HG03135 (cell line): ENCODE measurements around the gene TMED1.
"Not testable (repeated sequence)": the region's sequence is repeated elsewhere in the genome, so short reads cannot be mapped to it uniquely, and the experiment has no call there.

Source experiments
- ATAC-seq: cut with Tn5 transposase; IDR thresholded peaks from one replicate; pipeline ENCODE4 v1.9.1; 2021; ENCODE audit warnings: mild to moderate bottlenecking, moderate library complexity; ENCODE audit not compliant: unreplicated experiment

Gene TMED1

GRCh38 chr19:10863107-10863717 lies 27.2 kb upstream of the TMED1 start:
- ATAC-seq, result no peak

GRCh38 chr19:10862561-10863106 lies 26.6 kb upstream of the TMED1 start:
- no peak for ATAC-seq

DNA sequence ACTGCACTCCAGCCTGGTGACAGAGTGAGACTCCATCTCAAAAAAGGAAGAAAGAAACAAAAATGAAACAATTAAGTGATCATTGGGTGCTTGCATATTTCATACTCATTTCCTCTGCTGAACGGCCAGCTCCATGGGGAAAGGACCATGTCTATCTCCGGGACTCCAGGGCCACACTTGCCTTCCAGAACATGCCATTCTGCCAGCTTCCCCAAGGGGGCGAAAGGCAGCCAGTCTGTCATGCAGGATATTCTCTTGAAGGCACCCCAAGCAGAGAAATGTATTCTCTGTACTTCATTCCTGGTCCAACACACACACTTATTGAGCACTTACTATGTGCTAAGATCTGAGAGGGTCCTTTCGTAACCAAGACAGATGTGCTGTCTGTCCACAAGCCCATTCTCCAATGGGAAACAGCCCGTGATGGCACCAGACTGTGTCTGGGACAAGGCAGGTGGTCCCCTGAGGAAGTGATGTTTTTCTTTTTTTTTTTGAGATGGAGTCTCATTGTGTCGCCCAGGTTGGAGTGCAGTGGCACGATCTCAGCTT lies 25.2 kb upstream of the TMED1 start:
- no peak for ATAC-seq

- ATAC-seq, result no peak
Observed at GRCh38 chr19:10858204-10858828, 22.3 kb upstream of the TMED1 start.

GRCh38 chr19:10856899-10857298 lies 20.9 kb upstream of the TMED1 start:
- ATAC-seq, result not testable (repeated sequence)

DNA sequence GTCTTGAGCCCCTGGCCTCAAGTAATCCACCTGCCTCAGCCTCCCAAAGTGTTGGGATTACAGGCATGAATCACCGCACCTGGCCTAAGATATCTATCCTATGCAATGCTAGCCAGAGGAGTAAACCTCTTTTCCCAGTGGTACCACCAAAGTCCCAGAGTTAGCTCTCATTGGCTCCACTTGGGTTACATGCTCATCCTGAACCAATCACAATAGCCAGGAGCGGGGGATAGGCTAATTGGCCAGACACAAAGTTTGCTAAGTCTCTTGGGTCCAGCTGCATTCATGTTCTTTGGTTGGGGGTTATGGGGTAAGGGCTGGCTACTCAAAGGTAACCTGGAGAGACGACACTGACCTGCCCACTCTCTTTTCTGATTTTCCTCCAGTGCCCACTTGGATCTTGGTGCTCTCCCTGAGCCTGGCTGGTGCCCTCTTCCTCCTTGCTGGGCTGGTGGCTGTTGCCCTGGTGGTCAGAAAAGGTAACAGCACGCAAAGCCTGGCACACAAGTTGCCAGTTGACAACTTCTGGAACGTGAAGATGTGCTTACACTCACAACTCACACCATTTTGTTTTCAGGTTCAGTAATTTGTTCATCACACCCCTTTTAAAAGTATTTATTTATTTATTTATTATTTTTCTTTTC lies 20.0 kb upstream of the TMED1 start:
- no peak for ATAC-seq

DNA sequence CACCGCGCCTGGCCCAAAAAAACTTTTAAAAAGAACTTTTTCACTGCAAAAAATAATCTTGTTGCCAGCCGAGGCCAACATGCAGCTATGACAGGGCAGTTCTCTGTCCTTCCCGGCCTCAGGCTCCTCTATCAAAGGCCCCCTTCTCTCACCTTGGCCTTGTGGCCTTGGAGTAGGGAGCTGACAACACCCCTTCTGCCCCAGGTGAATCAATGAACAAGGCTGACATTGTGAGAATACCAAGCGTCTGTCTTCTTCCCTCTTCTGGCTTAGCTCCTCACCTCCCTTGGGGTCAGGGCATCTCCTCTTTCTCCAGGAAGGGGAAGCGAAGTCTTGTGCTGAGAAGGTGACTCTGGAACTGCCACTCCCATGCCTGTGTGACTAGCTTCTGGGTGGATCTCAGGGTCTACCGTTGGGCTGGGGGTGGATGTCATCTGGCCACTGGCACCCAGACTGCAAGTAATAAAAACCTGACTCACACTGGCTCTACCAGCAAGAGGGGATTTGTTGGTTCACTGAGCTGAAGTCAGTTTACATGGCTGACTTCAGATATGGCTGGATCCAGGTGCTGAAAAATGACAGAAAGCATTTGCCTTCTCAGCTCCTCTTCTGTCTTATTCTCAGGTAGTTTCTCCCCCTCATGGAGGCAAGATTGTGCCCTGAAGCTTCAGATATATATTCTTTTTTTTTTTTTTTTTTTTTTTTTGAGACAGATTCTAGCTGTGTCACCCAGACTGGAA lies 18.5 kb upstream of the TMED1 start:
- no peak for ATAC-seq

DNA sequence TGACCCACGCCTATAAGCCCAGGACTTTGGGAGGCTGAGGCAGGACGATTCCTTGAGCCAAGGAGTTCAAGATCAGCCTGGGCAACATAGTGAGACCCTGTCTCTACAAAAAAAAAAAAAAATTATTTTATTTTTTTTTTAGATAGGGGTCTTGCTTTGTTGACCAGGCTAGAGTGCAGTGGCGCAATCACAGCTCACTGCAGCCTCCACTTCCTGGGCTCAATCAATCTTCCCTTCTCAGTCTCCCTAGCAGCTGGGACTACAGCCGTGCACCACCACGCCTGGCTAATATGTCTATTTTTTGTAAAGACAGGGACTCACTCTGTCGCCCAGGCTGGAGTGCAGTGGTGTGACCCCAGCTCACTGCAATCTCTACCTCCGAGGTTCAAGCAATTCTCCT lies 16.9 kb upstream of the TMED1 start:
- no peak for ATAC-seq

DNA sequence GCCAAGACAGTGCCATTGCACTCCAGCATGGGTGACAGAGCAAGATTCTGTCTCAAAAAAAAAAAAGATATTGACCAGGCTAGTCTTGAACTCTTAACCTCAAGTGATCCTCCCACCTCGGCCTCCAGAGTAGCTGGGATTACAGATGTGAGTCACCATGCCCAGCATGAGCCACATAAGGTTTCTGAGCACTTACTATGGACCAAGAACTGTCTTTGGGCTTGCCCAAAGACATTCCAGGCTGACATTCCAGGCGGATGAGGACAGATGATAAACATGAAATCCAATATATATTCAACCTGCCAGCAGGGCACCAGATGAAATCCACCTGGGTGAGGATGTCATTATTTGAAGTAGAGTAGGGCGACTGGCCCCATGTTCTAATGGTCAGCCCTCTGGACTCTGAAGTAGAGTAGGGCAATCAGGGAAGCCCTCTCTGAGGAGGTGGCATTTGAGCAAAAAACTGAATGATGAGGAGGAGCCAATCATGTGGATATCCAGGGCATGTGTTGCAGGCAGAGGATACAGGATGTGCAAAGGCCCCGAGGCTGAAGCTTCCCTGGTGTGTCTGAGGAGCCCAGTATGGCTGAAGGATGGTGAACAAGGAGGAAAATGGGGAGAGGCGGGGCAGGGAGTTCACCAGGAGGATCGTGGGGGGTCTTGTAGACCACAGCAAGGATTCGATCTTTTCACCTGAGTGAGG lies 16.2 kb upstream of the TMED1 start:
- ATAC-seq, result no peak

DNA sequence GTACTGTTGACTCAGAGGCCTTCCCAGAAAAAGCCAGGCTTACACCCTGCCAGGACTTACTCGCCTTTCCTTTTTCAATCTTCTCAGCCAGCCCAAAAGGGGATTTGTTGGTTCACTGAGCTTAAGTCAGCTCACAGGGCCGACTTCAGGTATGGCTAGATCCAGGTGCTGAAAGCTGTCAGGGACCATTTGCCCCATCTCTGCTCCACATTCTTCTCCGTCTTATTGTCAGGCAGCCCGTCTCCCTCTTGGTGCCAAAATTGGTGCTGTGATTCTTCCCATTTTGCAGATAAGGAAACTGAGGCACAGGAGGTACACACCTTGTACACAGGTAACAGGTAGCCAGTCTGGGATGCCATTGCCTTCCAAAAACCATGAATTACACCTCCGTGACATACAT lies 14.6 kb upstream of the TMED1 start:
- no peak for ATAC-seq

DNA sequence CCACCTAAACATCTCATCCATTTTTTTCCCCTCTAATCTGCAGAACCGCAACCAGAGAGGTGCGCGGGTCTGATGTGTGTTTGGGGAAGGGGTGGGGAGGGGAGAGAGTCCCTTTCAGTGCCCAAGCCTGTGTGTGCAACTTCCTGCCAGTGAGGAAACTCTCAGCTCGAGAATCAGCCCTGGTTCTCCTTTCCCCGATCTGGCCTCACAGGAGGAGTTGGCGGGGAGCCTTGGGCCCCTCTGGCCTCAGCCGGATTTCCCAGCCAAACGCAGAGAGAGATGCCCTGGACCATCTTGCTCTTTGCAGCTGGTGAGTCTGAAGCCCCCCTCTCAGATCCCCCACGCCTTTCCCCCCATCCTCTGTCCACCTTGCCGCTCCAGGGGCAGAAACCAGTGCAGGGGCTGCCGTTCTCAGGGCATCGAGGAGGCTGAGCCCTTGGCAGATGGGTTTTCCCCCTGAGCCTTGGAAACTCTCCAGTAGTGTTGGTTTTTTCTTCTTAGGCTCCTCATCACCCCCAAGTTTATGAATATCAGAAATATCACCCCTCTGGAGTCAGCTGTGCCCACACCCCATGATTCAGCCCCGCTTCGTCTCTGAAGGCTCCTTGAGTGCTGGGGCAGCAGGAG lies 12.3 kb upstream of the TMED1 start, which contains the start of gene C19orf38:
Gene C19orf38, plus strand, starts transcription at position 186 of the 627 bp plus-strand sequence. Its CDS starts 94 bp downstream, at position 280.
- ATAC-seq, result no peak

DNA sequence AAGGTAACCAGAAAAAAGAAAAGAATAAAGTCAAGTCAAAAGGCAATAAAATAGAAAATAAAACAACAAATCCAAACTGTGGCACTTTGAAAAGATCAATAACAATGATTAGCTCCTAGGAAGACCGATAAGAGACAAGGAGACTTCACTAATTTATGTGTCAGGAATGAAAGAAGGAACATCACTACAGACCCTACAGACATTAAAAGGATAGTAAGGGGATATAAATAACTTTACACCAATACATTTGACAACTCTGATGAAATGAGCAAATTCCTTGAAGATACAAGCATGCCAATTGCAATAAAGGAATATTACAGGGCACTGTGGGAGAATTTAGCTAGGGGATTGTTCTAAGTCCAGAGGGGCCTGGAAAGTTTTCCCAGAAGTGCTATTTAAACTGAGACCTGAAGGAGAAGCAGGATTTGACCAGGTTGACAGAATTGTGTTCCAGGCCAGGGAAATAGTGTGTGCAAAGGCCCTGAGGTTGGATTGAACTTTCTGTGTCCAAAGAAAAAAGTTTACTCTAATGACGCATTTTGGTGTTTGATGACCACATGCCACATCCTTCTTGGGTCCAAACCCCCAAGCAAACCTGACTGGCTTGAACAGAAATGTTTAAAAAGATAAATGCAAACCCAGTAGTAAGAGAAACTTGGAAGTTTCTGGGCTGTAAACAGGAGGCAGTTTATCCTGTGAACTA lies 10.6 kb upstream of the TMED1 start:
- no peak for ATAC-seq

- no peak for ATAC-seq
Observed at GRCh38 chr19:10842788-10843187, 6.8 kb upstream of the TMED1 start.

- no peak for ATAC-seq
Observed at GRCh38 chr19:10839114-10840050, 3.4 kb upstream of the TMED1 start.

GRCh38 chr19:10838377-10838776 lies 2.4 kb upstream of the TMED1 start:
- no peak for ATAC-seq

- not testable (repeated sequence) for ATAC-seq
Observed at GRCh38 chr19:10837649-10838048, 1.6 kb upstream of the TMED1 start.

DNA sequence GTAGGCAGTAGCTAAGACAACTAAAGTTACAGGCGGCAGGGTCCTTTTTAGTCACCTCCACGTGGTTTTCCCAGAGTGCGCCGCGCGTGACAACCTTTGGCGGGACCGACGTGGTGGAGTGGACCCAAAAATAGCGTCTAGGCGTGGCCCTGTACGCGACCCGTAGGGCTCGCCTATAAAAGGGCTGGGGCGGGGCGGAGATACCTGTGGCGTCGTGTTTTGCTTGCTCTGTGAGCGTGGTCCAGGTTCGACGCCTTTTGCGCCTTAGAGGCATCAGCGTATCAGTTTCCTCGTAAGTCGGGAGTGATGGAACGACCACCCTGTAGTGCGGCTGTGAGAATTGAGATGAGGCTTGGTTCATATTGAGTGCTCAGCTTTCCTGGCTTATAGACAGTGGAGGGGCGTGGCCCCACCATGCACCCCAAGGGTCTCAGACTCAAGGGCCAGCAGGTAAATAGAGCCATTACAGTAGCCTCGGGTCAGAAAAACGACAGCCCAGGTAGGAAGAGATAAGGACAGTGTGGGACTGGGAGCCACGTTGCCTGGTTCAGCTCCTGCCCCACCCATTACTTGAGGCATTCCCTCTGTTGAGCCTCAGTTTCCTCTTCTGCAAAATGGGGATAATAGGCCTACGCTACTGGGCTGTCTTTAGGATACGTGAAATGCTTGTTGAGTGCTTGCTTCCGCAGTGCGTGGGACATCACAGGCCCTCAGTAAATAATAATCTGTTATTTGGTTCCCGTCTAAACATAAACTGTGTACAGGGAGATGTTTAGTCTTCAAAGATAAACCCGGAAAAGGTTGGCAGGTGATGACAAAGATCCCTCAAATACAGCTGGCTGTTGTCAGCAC lies 693 bp upstream of the TMED1 start:
- ATAC-seq, result no peak
